Trophoblast cell (in vitro differentiated cells and primary cell): Measurements from ENCODE around the gene SFXN5.

Experiments
- DNase-seq, 2 donors: peaks; one replicate each; pipeline ENCODE4 v3.0.0-alpha.2; 2016
- H2AFZ ChIP-seq: 2 replicates; pipeline ENCODE4 v1.6.1; 2013; ENCODE audit warnings: low read length, moderate library complexity, mild to moderate bottlenecking; ENCODE audit not compliant: insufficient read depth, poor library complexity
- H2AK5ac ChIP-seq: 2 replicates; pipeline ENCODE4 v1.6.1; 2013; ENCODE audit warnings: mild to moderate bottlenecking, low read length
- H2BK120ac ChIP-seq: 2 replicates; pipeline ENCODE4 v1.6.1; 2013; ENCODE audit warnings: low read length, mild to moderate bottlenecking, moderate library complexity; ENCODE audit not compliant: insufficient read depth, poor library complexity
- H2BK12ac ChIP-seq: 2 replicates; pipeline ENCODE4 v1.6.1; 2013; ENCODE audit warnings: mild to moderate bottlenecking, low read length, moderate library complexity
- H2BK5ac ChIP-seq: 2 replicates; pipeline ENCODE4 v1.6.1; 2013; ENCODE audit warnings: low read length, low read depth, moderate library complexity, mild to moderate bottlenecking; ENCODE audit not compliant: poor library complexity
- H3K14ac ChIP-seq: 2 replicates; pipeline ENCODE4 v1.6.1; 2013; ENCODE audit warnings: mild to moderate bottlenecking, low read length
- H3K18ac ChIP-seq: 2 replicates; pipeline ENCODE4 v1.6.1; 2013; ENCODE audit warnings: mild to moderate bottlenecking, low read length
- H3K23ac ChIP-seq: 2 replicates; pipeline ENCODE4 v1.6.1; 2013; ENCODE audit warnings: low read length
- H3K27ac ChIP-seq: 2 replicates; pipeline ENCODE4 v1.5.1; 2013; ENCODE audit warnings: low read depth, mild to moderate bottlenecking, inconsistent platforms, low read length, moderate library complexity
- H3K27me3 ChIP-seq: 2 replicates; pipeline ENCODE4 v1.6.1; 2013; ENCODE audit warnings: inconsistent platforms, mild to moderate bottlenecking, low read length, moderate library complexity; ENCODE audit not compliant: insufficient read depth
- H3K36me3 ChIP-seq, 2 experiments: 1 replicate in 1 of 2; 2 replicates in 1 of 2; pipeline ENCODE4 v1.6.1; 2013; ENCODE audit warnings: low read length in 2 of 2, mild to moderate bottlenecking in 2 of 2, moderate library complexity in 1 of 2; ENCODE audit not compliant: insufficient read depth in 2 of 2, control insufficient read depth in 1 of 2
- H3K4ac ChIP-seq: 2 replicates; pipeline ENCODE4 v1.6.1; 2013; ENCODE audit warnings: low read depth, mild to moderate bottlenecking, low read length, moderate library complexity
- H3K4me1 ChIP-seq, 2 experiments: 1 replicate in 1 of 2; 2 replicates in 1 of 2; pipeline ENCODE4 v1.6.1; 2013; ENCODE audit warnings: low read length in 2 of 2, mild to moderate bottlenecking in 2 of 2, moderate library complexity in 1 of 2; ENCODE audit not compliant: insufficient read depth in 2 of 2, control insufficient read depth in 1 of 2
- H3K4me2 ChIP-seq: 2 replicates; pipeline ENCODE4 v1.6.1; 2013; ENCODE audit warnings: inconsistent platforms, mild to moderate bottlenecking, low read length, moderate library complexity
- H3K4me3 ChIP-seq: 2 replicates; pipeline ENCODE4 v1.5.1; 2013; ENCODE audit warnings: mild to moderate bottlenecking, low read depth, low read length, inconsistent platforms
- H3K79me1 ChIP-seq: one replicate; pipeline ENCODE4 v1.6.1; 2013; ENCODE audit warnings: low read length
- H3K79me2 ChIP-seq: 2 replicates; pipeline ENCODE4 v1.6.1; 2013; ENCODE audit warnings: low read length, mild to moderate bottlenecking; ENCODE audit not compliant: control insufficient read depth, insufficient read depth, poor library complexity
- H3K9ac ChIP-seq: 2 replicates; pipeline ENCODE4 v1.6.1; 2013; ENCODE audit warnings: mild to moderate bottlenecking, low read length
- H3K9me3 ChIP-seq: 2 replicates; pipeline ENCODE4 v1.6.1; 2013; ENCODE audit warnings: low read depth, mild to moderate bottlenecking, control low read depth, inconsistent platforms, low read length; ENCODE audit not compliant: insufficient read depth
- H4K12ac ChIP-seq: 2 replicates; pipeline ENCODE4 v1.6.1; 2013; ENCODE audit warnings: low read depth, mild to moderate bottlenecking, low read length, moderate library complexity
- H4K8ac ChIP-seq: 2 replicates; pipeline ENCODE4 v1.6.1; 2013; ENCODE audit warnings: low read depth, mild to moderate bottlenecking, low read length, moderate library complexity
- H4K91ac ChIP-seq: one replicate; pipeline ENCODE4 v1.6.1; 2013; ENCODE audit warnings: low read depth, mild to moderate bottlenecking, low read length, moderate library complexity
- WGBS: extraction: QIAGEN DNeasy Blood & Tissue Kit; methylation state at CpG from one replicate; pipeline ENCODE4 v1.1.7; 2013; ENCODE audit warnings: missing lambda C conversion rate; ENCODE audit not compliant: insufficient read length, insufficient coverage; ENCODE audit errors: extremely low coverage; 5-methylcytosine and 5-hydroxymethylcytosine counted together

Gene SFXN5

DNA sequence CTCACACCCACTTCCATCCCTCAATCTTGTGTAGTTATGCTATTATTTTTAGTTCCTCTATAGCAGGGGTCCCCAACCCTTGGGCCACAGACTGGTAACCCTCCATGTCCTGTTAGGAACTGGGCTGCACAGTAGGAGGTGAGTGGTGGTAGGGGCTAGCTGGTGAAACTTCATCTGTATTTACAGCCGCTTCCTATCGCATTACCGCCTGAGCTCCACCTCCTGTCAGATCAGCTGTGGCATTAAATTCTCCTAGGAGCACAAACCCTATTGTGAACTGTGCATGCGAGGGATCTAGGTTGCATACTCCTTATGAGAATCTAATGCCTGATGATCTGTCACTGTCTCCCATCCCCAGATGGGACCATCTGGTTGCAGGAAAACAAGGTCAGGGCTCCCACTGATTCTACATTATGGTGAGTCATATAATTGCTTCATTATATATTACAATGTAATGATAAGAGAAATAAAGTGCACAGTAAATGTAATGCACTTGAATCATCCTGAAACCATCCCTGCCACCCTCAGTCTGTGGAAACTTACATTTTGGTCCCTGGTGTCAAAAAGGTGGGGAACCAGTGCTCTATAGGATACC, 42.9 kb upstream of the SFXN5 start:
- H3K23ac ChIP-seq, result no peak overlapping the region
- H2BK5ac ChIP-seq, result no peak overlapping the region
- no peak overlapping the region for H3K27ac ChIP-seq
- H3K4ac ChIP-seq, result no peak overlapping the region
- H3K36me3 ChIP-seq, result no peaks in the 10 kb centered on the region
- no peak overlapping the region for H3K14ac ChIP-seq
- no peak overlapping the region for H3K9ac ChIP-seq
- H3K4me2 ChIP-seq, result no peak overlapping the region
- no peak overlapping the region for H2AK5ac ChIP-seq
- H4K8ac ChIP-seq, result no peak overlapping the region
- H4K12ac ChIP-seq, result no peak overlapping the region
- no CpG with 5 or more reads among the region's 4 CpGs for WGBS
- no peak overlapping the region for H2AFZ ChIP-seq
- no peak overlapping the region for H2BK12ac ChIP-seq
- DNase-seq, result no peak
- H3K79me2 ChIP-seq, result peaks cover 5% of the 10 kb centered on the region
- no peak overlapping the region for H3K18ac ChIP-seq
- H2BK120ac ChIP-seq, result no peak overlapping the region
- H3K79me1 ChIP-seq, result peaks cover 7% of the 10 kb centered on the region
- no peak overlapping the region for H4K91ac ChIP-seq
- H3K9me3 ChIP-seq, result no peaks in the 10 kb centered on the region
- H3K4me1 ChIP-seq, result peaks cover 0 to 16% of the 10 kb centered on the region in 2 experiments
- no peaks in the 10 kb centered on the region for H3K27me3 ChIP-seq
- no peak overlapping the region for H3K4me3 ChIP-seq

DNA sequence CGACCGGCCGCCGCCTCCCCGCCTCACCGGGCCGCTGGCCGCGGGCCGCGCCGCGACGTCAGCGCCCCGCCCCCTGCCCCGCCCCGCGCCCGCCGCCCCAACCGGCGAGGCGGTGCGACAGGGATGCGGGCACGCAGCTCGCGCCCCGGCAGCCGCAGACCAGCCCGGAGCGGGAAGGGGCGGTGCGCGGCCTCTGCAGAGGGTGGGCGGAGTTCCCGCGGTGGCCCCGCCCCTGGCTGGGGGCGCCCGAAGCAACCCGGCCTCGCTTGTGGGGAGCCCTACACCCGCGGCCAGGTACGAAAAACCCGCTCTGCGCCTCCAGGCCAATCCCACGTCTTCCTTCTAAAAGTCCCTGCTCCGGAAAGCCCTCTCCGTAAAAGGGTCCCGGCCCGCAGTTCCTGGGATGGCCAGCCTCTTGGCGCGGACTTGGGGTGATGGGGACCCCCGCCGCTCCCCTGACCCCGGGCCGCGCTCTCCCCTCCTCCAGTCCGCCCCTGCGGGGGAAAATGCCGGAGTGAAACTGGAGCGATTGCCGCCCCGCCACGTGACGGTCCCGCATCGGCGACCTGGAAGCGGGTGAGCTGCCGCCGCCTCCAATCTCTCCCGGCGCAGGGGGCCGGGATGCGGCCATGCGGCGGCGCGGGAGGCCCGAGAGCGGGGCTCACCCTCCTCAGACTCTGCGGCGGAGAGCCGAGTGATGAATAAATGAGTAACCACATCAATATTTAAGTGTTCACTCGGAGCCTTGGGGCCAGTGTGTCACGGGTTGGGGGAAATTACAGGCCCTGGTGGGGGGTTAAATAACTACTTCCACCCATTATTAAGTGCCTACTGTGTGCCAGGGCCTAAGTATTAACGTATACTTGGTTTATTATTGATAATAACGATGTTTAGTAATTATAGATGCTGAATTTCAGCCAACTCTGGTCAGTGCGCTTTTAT, 41.7 kb upstream of the SFXN5 start, which contains the start of gene RAB11FIP5:
RAB11FIP5 (minus strand) TSS at position 36 of the 942 bp plus-strand sequence. CDS start 171 bp downstream, outside the sequence.
- no CpG with 5 or more reads among the region's 93 CpGs for WGBS
- peak within 1 kb of the TSS; percentile 39 for H4K12ac ChIP-seq
- H3K27me3 ChIP-seq, result no peaks in the 10 kb centered on the region
- peaks cover 0 to 17% of the 10 kb centered on the region in 2 experiments for H3K4me1 ChIP-seq
- peak within 1 kb of the TSS; percentile 47 for H2BK12ac ChIP-seq
- peak within 1 kb of the TSS; percentile 68 for H2BK120ac ChIP-seq
- H2AFZ ChIP-seq, result peak within 1 kb of the TSS; percentile 84
- H3K79me2 ChIP-seq, result peaks cover 5% of the 10 kb centered on the region
- H3K9me3 ChIP-seq, result no peaks in the 10 kb centered on the region
- H3K23ac ChIP-seq, result no peak within 1 kb of the TSS
- peak within 1 kb of the TSS; percentile 59 for H4K91ac ChIP-seq
- H3K4me2 ChIP-seq, result peak within 1 kb of the TSS; percentile 58
- H3K36me3 ChIP-seq, result no peaks in the 10 kb centered on the region
- peak within 1 kb of the TSS; percentile 90 for H3K14ac ChIP-seq
- peak within 1 kb of the TSS; percentile 12 for H3K27ac ChIP-seq
- peak within 1 kb of the TSS; percentile 17 for H3K4ac ChIP-seq
- peak; percentile 86 to 88 for DNase-seq
- H3K9ac ChIP-seq, result peak within 1 kb of the TSS; percentile 54
- peak within 1 kb of the TSS; percentile 31 for H2BK5ac ChIP-seq
- peak within 1 kb of the TSS; percentile 75 for H3K18ac ChIP-seq
- H3K79me1 ChIP-seq, result peaks cover 7% of the 10 kb centered on the region
- H4K8ac ChIP-seq, result peak within 1 kb of the TSS; percentile 63
- no peak within 1 kb of the TSS for H2AK5ac ChIP-seq
- peak within 1 kb of the TSS; percentile 76 for H3K4me3 ChIP-seq

DNA sequence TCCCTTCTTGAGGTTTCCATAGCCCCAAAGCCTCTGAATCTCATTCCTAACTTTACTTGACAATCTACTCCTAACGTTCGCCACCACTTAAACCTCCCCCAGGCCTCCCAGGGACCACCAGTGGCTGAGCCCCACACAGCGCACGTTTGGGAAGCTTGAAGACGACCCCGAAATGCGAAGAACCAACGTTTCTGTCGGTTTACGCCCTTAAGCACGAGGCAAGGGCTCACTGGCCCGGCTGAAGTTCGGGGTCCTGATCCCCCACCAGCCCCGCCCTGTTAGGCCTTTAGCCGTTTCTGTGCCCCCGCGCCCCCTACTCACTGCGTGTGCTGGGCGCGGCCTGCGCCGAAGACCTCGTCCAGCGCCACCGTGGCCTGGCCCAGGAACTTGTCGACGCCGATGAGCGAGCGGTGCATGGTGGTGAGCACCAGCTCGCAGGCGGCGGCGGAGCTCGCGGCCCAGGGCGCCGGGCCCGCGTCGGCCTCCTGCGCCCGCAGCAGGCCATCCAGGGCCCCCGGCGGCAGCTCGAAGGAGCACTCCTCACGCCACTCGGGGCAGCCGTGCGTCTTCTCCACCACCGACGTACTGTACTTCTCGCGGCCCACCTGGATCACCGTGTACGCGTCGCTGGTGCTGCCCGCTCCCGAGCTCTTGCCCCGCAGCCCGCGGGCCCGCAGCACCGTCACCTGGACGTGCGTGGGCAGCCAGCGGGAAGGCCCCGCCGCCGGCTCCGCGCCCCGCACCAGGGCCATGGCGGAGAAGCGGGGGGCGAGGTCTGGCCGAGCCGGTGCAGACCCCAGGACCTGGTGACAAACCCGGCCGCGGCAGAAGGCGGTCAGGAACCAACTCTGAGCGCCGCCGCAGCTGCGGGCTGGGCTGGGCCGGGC, 40.8 kb upstream of the SFXN5 start:
- WGBS, result no CpG with 5 or more reads among the region's 88 CpGs
- no peak overlapping the region for H2BK5ac ChIP-seq
- DNase-seq, result peak; percentile 45 to 69

More for the DNA sequence above, 40.8 kb upstream of the SFXN5 start:
- H3K23ac ChIP-seq, result no peak overlapping the region
- peak overlapping the region; percentile 40 for H4K91ac ChIP-seq
- peak overlapping the region; percentile 47 for H2BK12ac ChIP-seq
- H3K27ac ChIP-seq, result peak overlapping the region; percentile 12
- peaks cover 7% of the 10 kb centered on the region for H3K79me2 ChIP-seq
- peak overlapping the region; percentile 84 for H2AFZ ChIP-seq
- peak overlapping the region; percentile 68 for H2BK120ac ChIP-seq
- no peaks in the 10 kb centered on the region for H3K9me3 ChIP-seq
- peak overlapping the region; percentile 75 for H3K18ac ChIP-seq
- H3K9ac ChIP-seq, result peak overlapping the region; percentile 54
- H3K79me1 ChIP-seq, result peaks cover 7% of the 10 kb centered on the region
- peak overlapping the region; percentile 20 for H4K8ac ChIP-seq
- H3K4me3 ChIP-seq, result peak overlapping the region; percentile 76
- peak overlapping the region; percentile 17 for H3K4ac ChIP-seq
- H3K4me2 ChIP-seq, result peak overlapping the region; percentile 58
- H3K27me3 ChIP-seq, result no peaks in the 10 kb centered on the region
- peak overlapping the region; percentile 90 for H3K14ac ChIP-seq
- H3K36me3 ChIP-seq, result no peaks in the 10 kb centered on the region
- peaks cover 0 to 17% of the 10 kb centered on the region in 2 experiments for H3K4me1 ChIP-seq
- peak overlapping the region; percentile 39 for H4K12ac ChIP-seq
- no peak overlapping the region for H2AK5ac ChIP-seq
